ENCODE results near the gene LNX1.
"Not testable (repeated sequence)": the region's sequence is repeated elsewhere in the genome, so short reads cannot be mapped to it uniquely, and the experiment has no call there.

The LNX1 gene

GRCh38 chr4:53456178-53456577 is 135.1 kb downstream of the LNX1 start:
- no peak for DNase-seq (ENCODE audit: low spot score)

- DNase-seq (ENCODE audit: low spot score), result no peak
Measured at GRCh38 chr4:53455766-53456165, 135.5 kb downstream of the LNX1 start.

GRCh38 chr4:53453385-53453784 is 137.9 kb downstream of the LNX1 start:
- no peak for DNase-seq (ENCODE audit: low spot score)

GRCh38 chr4:53450773-53451172 is 140.5 kb downstream of the LNX1 start:
- DNase-seq (ENCODE audit: low spot score), result no peak

- DNase-seq (ENCODE audit: low spot score), result no peak
Measured at GRCh38 chr4:53444954-53445353, 146.3 kb downstream of the LNX1 start.

- DNase-seq (ENCODE audit: low spot score), result no peak
Measured at GRCh38 chr4:53441564-53441963, 149.7 kb downstream of the LNX1 start.

- no peak for DNase-seq (ENCODE audit: low spot score)
Measured at GRCh38 chr4:53436251-53436650, 155.0 kb downstream of the LNX1 start.

- peak; percentile 76 for DNase-seq (ENCODE audit: low spot score)
Measured at GRCh38 chr4:53432528-53433424, 158.5 kb downstream of the LNX1 start.

- peak; percentile 57 for DNase-seq (ENCODE audit: low spot score)
Measured at GRCh38 chr4:53431052-53431451, 160.2 kb downstream of the LNX1 start.

GRCh38 chr4:53427366-53427765 is 163.9 kb downstream of the LNX1 start:
- DNase-seq (ENCODE audit: low spot score), result no peak

GRCh38 chr4:53424280-53424679 is 167.0 kb downstream of the LNX1 start:
- DNase-seq (ENCODE audit: low spot score), result no peak

GRCh38 chr4:53422367-53422766 is 168.9 kb downstream of the LNX1 start:
- no peak for DNase-seq (ENCODE audit: low spot score)

GRCh38 chr4:53421791-53422190 is 169.5 kb downstream of the LNX1 start:
- no peak for DNase-seq (ENCODE audit: low spot score)

- DNase-seq (ENCODE audit: low spot score), result no peak
Measured at GRCh38 chr4:53419208-53419607, 172.1 kb downstream of the LNX1 start.

- DNase-seq (ENCODE audit: low spot score), result not testable (repeated sequence)
Measured at GRCh38 chr4:53409479-53409878, 181.8 kb downstream of the LNX1 start.

Data from activated CD4-positive, alpha-beta T cell treated with anti-CD3 and anti-CD28 coated beads, Interleukin-2, Interleukin-4, amounts not matched to agents 100 ng/mL and 50 ng/mL, durations not matched to agents 16 hours and 8 hours (primary cell).